Ascending aorta (tissue), 2 donors: ENCODE measurements around the gene API5. TPM values are rescaled to one million over a fixed set of nuclear protein-coding genes. Genes with fewer than 3 reads are reported as not detected.

Source experiments
- DNase-seq, 2 donors: peaks; one replicate each; pipeline ENCODE4 v3.0.0-alpha.2; 2019; ENCODE audit warnings: low spot score in 2 of 2
- H3K27ac ChIP-seq, 2 donors: fragments of 200-600 bp; sonication (generic); one replicate each; pipeline ENCODE4 v1.5.1; 2016 to 2017; ENCODE audit warnings: mild to moderate bottlenecking in 1 of 2
- H3K27me3 ChIP-seq: fragments of 200-600 bp; sonication (generic); one replicate; pipeline ENCODE4 v1.5.1; 2017
- H3K36me3 ChIP-seq, 2 donors: fragments of 200-600 bp; sonication (generic); one replicate each; pipeline ENCODE4 v1.5.1; 2016
- H3K4me1 ChIP-seq, 2 donors: fragments of 200-600 bp; sonication (generic); one replicate each; pipeline ENCODE4 v1.5.1; 2016 to 2017; ENCODE audit warnings: mild to moderate bottlenecking in 1 of 2
- H3K4me3 ChIP-seq, 2 donors: fragments of 200-600 bp; sonication (generic); one replicate each; pipeline ENCODE4 v1.5.1; 2016 to 2017; ENCODE audit warnings: mild to moderate bottlenecking in 1 of 2
- H3K9me3 ChIP-seq, 2 donors: fragments of 200-600 bp; sonication (generic); one replicate each; pipeline ENCODE4 v1.5.1; 2016
- intact Hi-C: fragments of 100-400 bp; cut with DNase I; formaldehyde crosslinking; loops from one replicate; pipeline ENCODE4 v1.15.1; 2023
- total RNA-seq: library from RNA; depleted of rRNA; stranded (reverse); fragments of >200 nt; gene quantifications from one replicate; pipeline ENCODE4 v1.1.0, GENCODE V29; 2016
- TF ChIP-seq, protein P1 (sequence below), 3 experiments: fragments of 200-600 bp in 2 of 3; fragments of 450-650 bp in 1 of 3; sonication (generic) in 2 of 3; IDR thresholded peaks; one replicate each; pipeline ENCODE4 v1.5.1; 2016 to 2019; ENCODE audit warnings: antibody characterized with exemption in 3 of 3, mild to moderate bottlenecking in 1 of 3, moderate library complexity in 1 of 3

Gene API5
- total RNA-seq, 1 donor from 2014 or later: 21.0 TPM

DNA sequence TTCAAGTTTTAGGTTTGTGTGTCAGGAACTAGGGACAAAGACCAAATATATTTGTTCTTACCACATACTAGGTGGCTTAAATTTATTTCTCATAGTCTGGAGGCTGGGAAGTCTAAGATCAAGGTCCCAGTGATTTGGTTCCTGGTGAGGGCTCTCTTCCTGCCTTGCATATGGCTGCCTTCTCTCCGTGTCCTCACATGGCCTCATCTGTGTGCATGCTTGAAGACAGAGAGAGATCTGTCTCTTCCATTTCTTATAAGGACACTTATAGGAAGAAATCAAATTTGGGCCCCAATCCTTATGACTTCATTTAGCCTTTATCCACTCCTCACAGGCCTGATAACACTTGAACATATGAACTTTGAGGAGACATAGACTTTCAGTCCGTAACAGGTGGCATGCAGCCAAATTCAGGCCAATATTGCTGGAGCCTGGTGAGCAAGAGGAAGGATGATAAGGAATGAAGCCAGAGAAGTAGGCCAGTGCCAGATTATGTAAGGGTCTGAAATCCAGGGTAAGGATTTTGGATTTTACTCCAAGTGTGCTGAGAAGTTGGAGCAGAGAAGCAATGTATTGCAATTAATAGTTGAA lies 82.1 kb downstream of the API5 start:
- Histone ChIP-seq H3K27ac (no peak overlapping the region), H3K36me3 (peaks cover 43 to 76% of the 10 kb centered on the region in 2 donors), H3K4me1 (no peaks in the 10 kb centered on the region), H3K9me3 (no peaks in the 10 kb centered on the region), H3K4me3 (no peak overlapping the region), H3K27me3 (no peaks in the 10 kb centered on the region)
- DNase-seq: no peak
- intact Hi-C loops: no loop called here
- TF ChIP-seq, protein P1, sequence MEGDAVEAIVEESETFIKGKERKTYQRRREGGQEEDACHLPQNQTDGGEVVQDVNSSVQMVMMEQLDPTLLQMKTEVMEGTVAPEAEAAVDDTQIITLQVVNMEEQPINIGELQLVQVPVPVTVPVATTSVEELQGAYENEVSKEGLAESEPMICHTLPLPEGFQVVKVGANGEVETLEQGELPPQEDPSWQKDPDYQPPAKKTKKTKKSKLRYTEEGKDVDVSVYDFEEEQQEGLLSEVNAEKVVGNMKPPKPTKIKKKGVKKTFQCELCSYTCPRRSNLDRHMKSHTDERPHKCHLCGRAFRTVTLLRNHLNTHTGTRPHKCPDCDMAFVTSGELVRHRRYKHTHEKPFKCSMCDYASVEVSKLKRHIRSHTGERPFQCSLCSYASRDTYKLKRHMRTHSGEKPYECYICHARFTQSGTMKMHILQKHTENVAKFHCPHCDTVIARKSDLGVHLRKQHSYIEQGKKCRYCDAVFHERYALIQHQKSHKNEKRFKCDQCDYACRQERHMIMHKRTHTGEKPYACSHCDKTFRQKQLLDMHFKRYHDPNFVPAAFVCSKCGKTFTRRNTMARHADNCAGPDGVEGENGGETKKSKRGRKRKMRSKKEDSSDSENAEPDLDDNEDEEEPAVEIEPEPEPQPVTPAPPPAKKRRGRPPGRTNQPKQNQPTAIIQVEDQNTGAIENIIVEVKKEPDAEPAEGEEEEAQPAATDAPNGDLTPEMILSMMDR (IDR thresholded peaks at IDR 0.05): no peak

Other genes with a start within 250 kb of the API5 start
- gene TTC17, start 46.9 kb downstream of the API5 start, total RNA-seq: 60.3 TPM